IMR-90 (cell line): Measurements from ENCODE around the gene GRID1. TPM values are rescaled to one million over a fixed set of nuclear protein-coding genes. Genes with fewer than 3 reads are reported as not detected.

Source experiments
- ATAC-seq: fragments of 200-7000 bp; cut with Tn5 transposase; 2 replicates; pipeline ENCODE4 v1.9.1; 2020; ENCODE audit warnings: low read depth, mild to moderate bottlenecking, moderate library complexity
- BruUV-seq: library from RNA; stranded (reverse); fragments of 400-500 nt; replicated peaks from 2 replicates; lab custom pipeline; 2021; lab: Mats Ljungman, UMichigan
- CTCF ChIA-PET: fragments of 300-600 bp; formaldehyde crosslinking; extraction: SDS; loops from one replicate; lab custom pipeline; 2021; ENCODE audit warnings: antibody characterized with exemption; lab: Yijun Ruan, JAX
- POLR2A ChIA-PET: fragments of 300-600 bp; sonication (Branson Sonifier 250); formaldehyde crosslinking; loops from one replicate; lab custom pipeline; 2022; ENCODE audit warnings: antibody characterized with exemption; ENCODE audit not compliant: unreplicated experiment; lab: Charles Lee
- DNase-seq: peaks from one replicate; pipeline ENCODE4 v3.0.0; 2013
- H2AFZ ChIP-seq: replicated peaks from 2 replicates; pipeline ENCODE3; 2013; ENCODE audit warnings: low read length, mild to moderate bottlenecking; ENCODE audit not compliant: poor library complexity
- H2AK5ac ChIP-seq: 2 replicates; pipeline ENCODE4 v1.6.1; 2013; ENCODE audit warnings: low read depth, low read length, inconsistent platforms
- H2AK9ac ChIP-seq: replicated peaks from 2 replicates; pipeline ENCODE3; 2013; ENCODE audit warnings: mild to moderate bottlenecking, low read depth, low read length, moderate library complexity; ENCODE audit not compliant: poor library complexity
- H2BK120ac ChIP-seq: 2 replicates; pipeline ENCODE4 v1.6.1; 2013; ENCODE audit warnings: low read depth, low read length, inconsistent platforms
- H2BK15ac ChIP-seq: 3 replicates; pipeline ENCODE4 v1.6.1; 2013; ENCODE audit warnings: low read depth, low read length, inconsistent platforms
- H2BK20ac ChIP-seq: 2 replicates; pipeline ENCODE4 v1.6.1; 2013; ENCODE audit warnings: low read depth, mild to moderate bottlenecking, inconsistent platforms, low read length, moderate library complexity
- H2BK5ac ChIP-seq: 2 replicates; pipeline ENCODE4 v1.6.1; 2013; ENCODE audit warnings: mild to moderate bottlenecking, low read depth, low read length, inconsistent platforms; ENCODE audit not compliant: poor library complexity, severe bottlenecking
- H3K14ac ChIP-seq: replicated peaks from 2 replicates; pipeline ENCODE4 v1.6.1; 2013; ENCODE audit warnings: low read depth, low read length, inconsistent platforms
- H3K18ac ChIP-seq: 2 replicates; pipeline ENCODE4 v1.6.1; 2013; ENCODE audit warnings: low read depth, low read length, control low read depth
- H3K23ac ChIP-seq: 2 replicates; pipeline ENCODE4 v1.6.1; 2013; ENCODE audit warnings: low read depth, low read length, inconsistent platforms
- H3K27ac ChIP-seq: 2 replicates; pipeline ENCODE4 v1.5.1; 2013; ENCODE audit warnings: mild to moderate bottlenecking, control low read depth, low read length; ENCODE audit not compliant: insufficient read depth
- H3K27me3 ChIP-seq: 2 replicates; pipeline ENCODE4 v1.6.1; 2013; ENCODE audit warnings: low read length; ENCODE audit not compliant: control insufficient read depth, insufficient read depth
- H3K36me3 ChIP-seq: 2 replicates; pipeline ENCODE4 v1.6.1; 2013; ENCODE audit warnings: low read length, mixed read lengths; ENCODE audit not compliant: control insufficient read depth, insufficient read depth
- H3K4ac ChIP-seq: 2 replicates; pipeline ENCODE4 v1.6.1; 2013; ENCODE audit warnings: low read depth, low read length, inconsistent platforms
- H3K4me1 ChIP-seq: 2 replicates; pipeline ENCODE4 v1.6.1; 2013; ENCODE audit warnings: low read length, mixed read lengths; ENCODE audit not compliant: control insufficient read depth, insufficient read depth
- H3K4me2 ChIP-seq: 2 replicates; pipeline ENCODE4 v1.6.1; 2013; ENCODE audit warnings: low read depth, mild to moderate bottlenecking, control low read depth, low read length, moderate library complexity
- H3K4me3 ChIP-seq: 2 replicates; pipeline ENCODE4 v1.5.1; 2013; ENCODE audit warnings: low read depth, mild to moderate bottlenecking, control low read depth, low read length, moderate library complexity; ENCODE audit not compliant: insufficient read depth
- H3K56ac ChIP-seq: 2 replicates; pipeline ENCODE4 v1.6.1; 2013; ENCODE audit warnings: low read length, inconsistent platforms; ENCODE audit not compliant: insufficient read depth; ENCODE audit errors: extremely low read depth
- H3K79me1 ChIP-seq, 2 experiments: 2 replicates each; pipeline ENCODE4 v1.6.1; 2013; ENCODE audit warnings: low read length in 2 of 2, inconsistent platforms in 1 of 2, low read depth in 1 of 2
- H3K9ac ChIP-seq: 2 replicates; pipeline ENCODE4 v1.6.1; 2013; ENCODE audit warnings: low read depth, low read length, control low read depth
- H3K9me1 ChIP-seq: 2 replicates; pipeline ENCODE4 v1.6.1; 2013; ENCODE audit warnings: low read length, inconsistent platforms; ENCODE audit not compliant: insufficient read depth
- H3K9me3 ChIP-seq: 2 replicates; pipeline ENCODE4 v1.6.1; 2013; ENCODE audit warnings: low read length; ENCODE audit not compliant: control insufficient read depth, insufficient read depth
- H4K20me1 ChIP-seq: 2 replicates; pipeline ENCODE4 v1.6.1; 2013; ENCODE audit warnings: low read length, inconsistent platforms; ENCODE audit not compliant: insufficient read depth
- H4K5ac ChIP-seq: 2 replicates; pipeline ENCODE4 v1.6.1; 2013; ENCODE audit warnings: mild to moderate bottlenecking, low read depth, low read length, control low read depth
- H4K8ac ChIP-seq, 2 experiments: 2 replicates each; pipeline ENCODE4 v1.6.1; 2013; ENCODE audit warnings: low read depth in 2 of 2, low read length in 2 of 2, control low read depth in 1 of 2, inconsistent platforms in 1 of 2
- H4K91ac ChIP-seq: 2 replicates; pipeline ENCODE4 v1.6.1; 2013; ENCODE audit warnings: low read depth, low read length, inconsistent platforms; ENCODE audit not compliant: insufficient read depth
- BHLHE40 ChIP-seq: fragments of 150-350 bp; IDR thresholded peaks from 2 replicates; pipeline ENCODE4 v1.6.1; 2016; ENCODE audit warnings: mild to moderate bottlenecking, low read depth, low read length
- FOS ChIP-seq: fragments of 150-350 bp; IDR thresholded peaks from 2 replicates; pipeline ENCODE4 v1.6.1; 2016; ENCODE audit warnings: low read depth, low read length
- MAZ ChIP-seq: IDR thresholded peaks from 2 replicates; pipeline ENCODE4 v1.6.1; 2012; ENCODE audit warnings: low read depth, mild to moderate bottlenecking, low read length, improper control_type of control experiment, moderate library complexity, borderline replicate concordance
- MXI1 ChIP-seq: IDR thresholded peaks from 2 replicates; pipeline ENCODE4 v1.6.1; 2012; ENCODE audit warnings: low read depth, mild to moderate bottlenecking, low read length, moderate library complexity, borderline replicate concordance
- NFE2L2 ChIP-seq: fragments of 150-350 bp; IDR thresholded peaks from 2 replicates; pipeline ENCODE4 v1.6.1; 2016; ENCODE audit warnings: low read depth, mild to moderate bottlenecking, low read length
- POLR2A ChIP-seq: IDR thresholded peaks from 2 replicates; pipeline ENCODE4 v1.6.1; 2012; ENCODE audit warnings: mild to moderate bottlenecking, low read depth, low read length
- SMC3 ChIP-seq: fragments of 150-350 bp; IDR thresholded peaks from 2 replicates; pipeline ENCODE4 v1.6.1; 2016; ENCODE audit warnings: low read depth, mild to moderate bottlenecking, antibody characterized with exemption, low read length, moderate library complexity
- WGBS, 2 experiments: methylation state at CpG; one replicate each; pipeline versions ENCODE4 v1.1.5 to v1.1.7; 2013; ENCODE audit warnings: missing lambda C conversion rate in 2 of 2; ENCODE audit not compliant: insufficient read length in 1 of 2; ENCODE audit errors: extremely low coverage in 2 of 2; 5-methylcytosine and 5-hydroxymethylcytosine counted together
- dilution Hi-C: fragments of 300-500 bp; cut with HindIII; formaldehyde crosslinking; loops from one replicate; pipeline ENCODE4 v1.14.3; 2018; ENCODE audit warnings: low sequenced_read_pairs; ENCODE audit not compliant: unreplicated experiment
- in situ Hi-C: fragments of 300-500 bp; cut with MboI; formaldehyde crosslinking; loops from 3 replicates; pipeline ENCODE4 v1.14.3; 2019; ENCODE audit warnings: low sequenced_read_pairs, inconsistent platforms, mixed read lengths
- intact Hi-C: fragments of 100-400 bp; cut with micrococcal nuclease; formaldehyde crosslinking; loops from 2 replicates; pipeline ENCODE4 v1.10.0; 2022
- polyA plus RNA-seq, 3 experiments: library from polyadenylated mRNA; depleted of rRNA; stranded (reverse); fragments of >200 nt; gene quantifications; 2 replicates each; pipeline ENCODE4 v1.2.3, GENCODE V29; 2012; ENCODE audit warnings: low replicate concordance in 1 of 3
- total RNA-seq: library from RNA; depleted of rRNA; stranded (reverse); fragments of >200 nt; gene quantifications from 2 replicates; pipeline ENCODE4 v1.2.3, GENCODE V29; 2012
- TF ChIP-seq, protein P1 (sequence below): conservative IDR thresholded peaks from 2 replicates; pipeline ENCODE4 v1.5.1; 2012; ENCODE audit warnings: mild to moderate bottlenecking, low read depth, low read length, improper control_type of control experiment
- TF ChIP-seq, protein P2 (sequence below): fragments of 150-350 bp; IDR thresholded peaks from 2 replicates; pipeline ENCODE4 v1.6.1; 2016; ENCODE audit warnings: low read depth, mild to moderate bottlenecking, low read length, moderate library complexity, borderline replicate concordance

The GRID1 gene
- total and polyA plus RNA-seq, 2 of the 4 experiments (the other 2 are of a cell fraction), result not detected

DNA sequence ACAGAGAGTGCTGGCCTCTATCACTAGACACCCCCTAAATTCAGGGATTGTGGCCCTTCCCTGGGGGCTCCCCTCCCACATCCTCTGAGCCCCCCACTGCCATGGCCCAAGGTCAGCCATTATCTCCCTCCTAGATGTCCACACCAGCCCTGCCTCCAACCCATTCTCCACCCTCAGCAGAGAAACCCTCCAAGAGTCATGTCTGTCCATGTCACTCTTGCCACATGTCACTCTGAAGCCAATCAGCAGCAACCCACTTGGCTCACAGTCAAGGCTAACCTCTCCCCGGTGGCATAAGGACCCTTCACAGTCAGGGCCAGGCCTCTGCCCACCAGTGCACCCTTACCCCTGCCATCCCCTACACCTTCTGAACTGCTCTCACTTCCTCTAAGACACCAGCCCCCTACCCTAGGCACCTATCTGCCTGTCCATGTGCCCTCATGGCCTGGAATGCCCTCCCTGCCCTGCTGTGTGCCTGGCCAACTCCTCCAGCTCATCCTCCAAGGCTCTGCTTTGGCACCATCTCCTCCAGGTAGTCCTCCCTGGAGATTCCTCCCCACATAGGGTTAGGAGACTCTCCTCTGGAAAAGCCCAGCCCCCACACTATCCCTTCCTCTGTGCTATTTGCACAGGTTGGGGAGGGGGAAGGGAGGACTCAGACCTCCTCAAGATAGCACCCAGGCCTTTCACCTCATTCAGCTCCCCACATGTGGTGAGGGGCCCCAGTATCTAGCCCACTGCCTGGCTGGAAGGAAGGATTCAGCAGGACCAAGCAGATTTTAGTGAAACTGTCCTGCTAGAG lies 83.7 kb downstream of the GRID1 start:
- no peaks in the 10 kb centered on the region for H3K79me1 ChIP-seq
- intact Hi-C loops (no loop called here), in situ Hi-C loops (no loop called here), dilution Hi-C loops (no loop called here)
- BruUV-seq, result no TSS peak
- no peak overlapping the region for H3K56ac ChIP-seq
- no peak overlapping the region for H2BK20ac ChIP-seq
- no peak overlapping the region for H2AK5ac ChIP-seq
- no peak overlapping the region for H3K4me2 ChIP-seq
- TF ChIP-seq NFE2L2, result no peak
- TF ChIP-seq, protein P1, sequence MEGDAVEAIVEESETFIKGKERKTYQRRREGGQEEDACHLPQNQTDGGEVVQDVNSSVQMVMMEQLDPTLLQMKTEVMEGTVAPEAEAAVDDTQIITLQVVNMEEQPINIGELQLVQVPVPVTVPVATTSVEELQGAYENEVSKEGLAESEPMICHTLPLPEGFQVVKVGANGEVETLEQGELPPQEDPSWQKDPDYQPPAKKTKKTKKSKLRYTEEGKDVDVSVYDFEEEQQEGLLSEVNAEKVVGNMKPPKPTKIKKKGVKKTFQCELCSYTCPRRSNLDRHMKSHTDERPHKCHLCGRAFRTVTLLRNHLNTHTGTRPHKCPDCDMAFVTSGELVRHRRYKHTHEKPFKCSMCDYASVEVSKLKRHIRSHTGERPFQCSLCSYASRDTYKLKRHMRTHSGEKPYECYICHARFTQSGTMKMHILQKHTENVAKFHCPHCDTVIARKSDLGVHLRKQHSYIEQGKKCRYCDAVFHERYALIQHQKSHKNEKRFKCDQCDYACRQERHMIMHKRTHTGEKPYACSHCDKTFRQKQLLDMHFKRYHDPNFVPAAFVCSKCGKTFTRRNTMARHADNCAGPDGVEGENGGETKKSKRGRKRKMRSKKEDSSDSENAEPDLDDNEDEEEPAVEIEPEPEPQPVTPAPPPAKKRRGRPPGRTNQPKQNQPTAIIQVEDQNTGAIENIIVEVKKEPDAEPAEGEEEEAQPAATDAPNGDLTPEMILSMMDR, result no peak
- TF ChIP-seq MXI1, result no peak
- TF ChIP-seq BHLHE40, result no peak
- TF ChIP-seq SMC3, result no peak
- TF ChIP-seq FOS, result no peak
- no peak for TF ChIP-seq POLR2A
- TF ChIP-seq MAZ, result no peak
- TF ChIP-seq, protein P2, sequence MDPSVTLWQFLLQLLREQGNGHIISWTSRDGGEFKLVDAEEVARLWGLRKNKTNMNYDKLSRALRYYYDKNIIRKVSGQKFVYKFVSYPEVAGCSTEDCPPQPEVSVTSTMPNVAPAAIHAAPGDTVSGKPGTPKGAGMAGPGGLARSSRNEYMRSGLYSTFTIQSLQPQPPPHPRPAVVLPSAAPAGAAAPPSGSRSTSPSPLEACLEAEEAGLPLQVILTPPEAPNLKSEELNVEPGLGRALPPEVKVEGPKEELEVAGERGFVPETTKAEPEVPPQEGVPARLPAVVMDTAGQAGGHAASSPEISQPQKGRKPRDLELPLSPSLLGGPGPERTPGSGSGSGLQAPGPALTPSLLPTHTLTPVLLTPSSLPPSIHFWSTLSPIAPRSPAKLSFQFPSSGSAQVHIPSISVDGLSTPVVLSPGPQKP, result no peak
- peak overlapping the region; percentile 43 for H2AFZ ChIP-seq
- H3K27ac ChIP-seq, result no peak overlapping the region
- no peak overlapping the region for H3K9ac ChIP-seq
- H3K4me1 ChIP-seq, result no peaks in the 10 kb centered on the region
- H2BK5ac ChIP-seq, result no peak overlapping the region
- H2AK9ac ChIP-seq, result no peak overlapping the region
- H3K18ac ChIP-seq, result no peak overlapping the region
- no peak overlapping the region for H4K8ac ChIP-seq
- H3K14ac ChIP-seq, result no peak overlapping the region
- H3K9me1 ChIP-seq, result 0 out of 2 replicates have a peak, but pooled peaks cover 3% of the 10 kb centered on the region
- H4K20me1 ChIP-seq, result no peaks in the 10 kb centered on the region
- no peak overlapping the region for H3K4ac ChIP-seq
- H3K4me3 ChIP-seq, result no peak overlapping the region
- H4K5ac ChIP-seq, result no peak overlapping the region
- no peaks in the 10 kb centered on the region for H3K9me3 ChIP-seq
- H2BK120ac ChIP-seq, result no peak overlapping the region
- ChIA-PET CTCF (no interaction called here), POLR2A (no interaction called here)
- H3K23ac ChIP-seq, result no peak overlapping the region
- no CpG with 5 or more reads among the region's 1 CpG for WGBS, 2 experiments
- no peak for ATAC-seq
- H3K27me3 ChIP-seq, result no peaks in the 10 kb centered on the region
- H3K36me3 ChIP-seq, result no peaks in the 10 kb centered on the region
- H4K91ac ChIP-seq, result no peak overlapping the region
- DNase-seq, result no peak
- H2BK15ac ChIP-seq, result no peak overlapping the region
